GM23248 (cell line): ENCODE measurements around the gene MUC3A.
"Not testable (repeated sequence)": the region's sequence is repeated elsewhere in the genome, so short reads cannot be mapped to it uniquely, and the experiment has no call there.

Source experiments
- EZH2 ChIP-seq: fragments of 200-600 bp; sonication (generic); IDR thresholded peaks from 2 replicates; pipeline ENCODE4 v1.6.1; 2018; ENCODE audit warnings: antibody characterized with exemption, mild to moderate bottlenecking; ENCODE audit not compliant: insufficient read depth, poor library complexity, severe bottlenecking
- EZH2phosphoT487 ChIP-seq: fragments of 200-600 bp; sonication (generic); IDR thresholded peaks from 2 replicates; pipeline ENCODE4 v1.6.1; 2018; ENCODE audit warnings: antibody characterized with exemption, moderate library complexity, mild to moderate bottlenecking, low read depth; ENCODE audit not compliant: insufficient read depth

GRCh38 chr7:101007361-101007760 is 58.0 kb downstream of the MUC3A start:
- not testable (repeated sequence) for TF ChIP-seq EZH2, EZH2phosphoT487
